HUDEP-2 (cell line): ENCODE results near the gene SEMA3C.

ENCODE experiments used
- DNase-seq, 76 experiments: peaks; one replicate each; lab custom pipeline; 2025; ENCODE audit not compliant: unreplicated experiment in 76 of 76; lab: John Stamatoyannopoulos, UW

SEMA3C gene

GRCh38 chr7:80918909-80919721 is at the start of gene SEMA3C:
Gene SEMA3C, minus strand, starts transcription at chr7:80919051. Its CDS starts 2,270 bp downstream, at chr7:80916781.
- DNase-seq, result peak in 70 of 76 experiments; percentile 6 to 81 (median 53)

- DNase-seq, result no peak
These were observed 49.8 kb upstream of the SEMA3C start for GRCh38 chr7:80968606-80969005.

DNA sequence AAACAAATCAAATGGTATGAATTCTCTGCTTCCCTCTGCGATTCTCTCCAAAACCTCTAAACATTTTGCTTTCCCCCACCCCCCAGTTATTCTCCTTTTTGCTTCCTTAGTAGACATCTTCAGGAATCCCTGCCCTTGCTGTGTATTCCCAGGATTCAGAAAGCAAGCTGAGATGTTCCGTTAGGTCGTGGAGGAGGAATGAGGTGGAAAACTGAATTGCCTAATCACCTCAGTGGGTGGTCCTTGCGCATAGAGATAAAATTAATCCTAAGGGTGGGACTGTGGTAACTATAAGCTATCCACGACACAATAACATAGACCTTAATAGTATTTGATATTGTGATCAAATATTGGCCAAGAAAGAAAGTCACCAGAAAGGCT is 49.1 kb upstream of the SEMA3C start:
- no peak for DNase-seq

DNA sequence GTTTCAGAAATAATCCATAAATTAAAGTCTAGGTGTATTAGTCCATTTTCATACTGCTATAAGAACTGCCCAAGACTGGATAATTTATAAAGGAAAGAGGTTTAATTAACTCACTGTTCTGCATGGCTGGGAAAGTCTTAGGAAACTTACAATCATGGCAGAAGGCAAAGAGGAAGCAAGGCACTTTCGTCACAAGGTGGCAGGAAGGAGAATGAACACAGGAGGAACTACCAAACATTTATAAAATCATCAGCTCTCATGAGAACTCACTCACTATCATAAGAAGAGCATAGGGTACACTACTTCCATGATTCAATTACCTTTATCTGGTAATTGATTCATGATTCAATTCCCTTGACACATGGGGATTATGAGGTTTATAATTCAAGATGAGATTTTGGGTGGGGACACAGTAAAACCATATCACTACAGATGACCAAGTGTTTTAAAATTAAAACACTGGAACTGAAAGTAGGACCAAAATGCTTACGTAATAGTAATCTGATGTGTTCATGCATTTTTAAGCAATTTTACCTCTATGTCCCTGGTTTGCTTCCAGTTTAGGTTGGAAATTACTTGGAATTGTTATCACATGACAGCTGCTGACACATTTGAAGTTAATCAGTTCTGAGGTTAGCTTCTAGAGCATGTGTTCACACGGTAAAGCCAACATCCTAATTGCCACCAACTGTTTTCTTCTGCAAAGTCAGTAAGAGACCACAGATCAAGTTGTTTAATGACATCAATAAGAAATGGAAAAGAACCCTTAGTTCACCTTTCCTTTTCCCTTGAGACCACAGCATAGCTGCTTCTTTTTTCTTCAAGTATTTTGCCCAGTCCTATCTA is 48.4 kb upstream of the SEMA3C start:
- DNase-seq, result no peak

DNA sequence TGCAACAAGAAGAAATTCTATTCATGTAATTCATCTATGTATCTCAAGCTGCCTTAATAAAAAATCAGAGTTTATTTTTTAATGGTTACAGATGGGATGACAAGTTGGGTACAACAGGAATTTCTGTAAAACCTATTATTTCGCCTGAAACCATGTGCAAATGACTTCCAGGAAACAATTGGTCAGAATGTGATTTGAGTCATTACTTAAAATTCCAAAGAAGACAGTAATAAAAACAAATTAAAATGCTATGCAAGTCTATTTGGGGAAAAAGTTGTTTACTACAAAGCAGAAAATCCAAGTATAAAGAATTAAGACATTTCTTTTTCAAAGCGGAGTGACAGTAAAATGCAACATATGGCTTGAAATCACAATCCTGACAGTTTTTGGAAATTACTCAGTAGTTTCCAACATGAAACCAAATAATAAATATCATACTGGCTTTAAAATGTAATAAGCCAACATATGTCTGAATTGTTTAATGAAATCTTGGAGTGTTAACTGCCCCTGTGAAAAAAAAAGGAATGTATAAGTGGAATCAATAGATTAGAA is 41.5 kb upstream of the SEMA3C start:
- DNase-seq, result no peak

GRCh38 chr7:80957226-80957777 is 38.5 kb upstream of the SEMA3C start:
- DNase-seq, result no peak

GRCh38 chr7:80954191-80954590 is 35.3 kb upstream of the SEMA3C start:
- no peak for DNase-seq

- no peak for DNase-seq
These were observed 31.7 kb upstream of the SEMA3C start for GRCh38 chr7:80950550-80950967.

DNA sequence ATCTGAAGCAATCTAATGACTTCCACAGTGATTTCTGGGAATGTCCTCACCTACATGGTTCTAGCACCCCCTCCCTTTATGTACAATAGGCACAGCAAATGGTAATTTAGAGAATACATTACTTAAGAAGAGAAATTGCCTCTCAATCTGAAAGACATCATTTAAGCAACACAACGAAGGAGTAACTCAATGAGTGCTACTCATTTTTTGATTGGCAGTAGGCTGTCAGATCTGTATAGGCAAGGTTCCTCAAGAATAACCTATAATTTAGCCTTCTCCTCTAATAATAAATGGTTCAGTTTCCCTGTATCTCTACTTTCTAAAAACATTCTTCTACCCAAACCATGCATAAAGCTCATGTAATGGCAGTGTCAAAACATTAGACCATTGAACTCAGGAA is 30.6 kb upstream of the SEMA3C start:
- DNase-seq, result no peak

DNA sequence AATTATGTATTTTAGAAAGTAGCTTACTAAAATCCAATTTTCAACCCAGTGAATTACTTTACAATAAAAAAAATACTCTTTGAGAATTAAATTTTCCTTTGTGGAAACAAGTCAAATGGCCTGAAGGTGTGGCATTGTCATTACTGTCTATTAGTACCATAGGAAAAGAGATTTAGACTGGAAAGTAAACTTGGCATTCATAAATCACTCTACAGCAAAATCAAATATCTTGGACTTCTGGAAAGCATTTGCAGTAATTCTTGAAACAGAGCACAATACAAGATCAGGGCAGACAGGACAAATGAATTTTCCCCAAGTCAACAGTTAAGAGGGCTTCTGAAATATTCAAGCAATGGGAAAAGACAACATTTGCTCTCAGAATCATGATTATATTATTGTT is 28.0 kb upstream of the SEMA3C start:
- DNase-seq, result no peak

GRCh38 chr7:80945976-80946375 is 27.1 kb upstream of the SEMA3C start:
- DNase-seq, result no peak

GRCh38 chr7:80943342-80943741 is 24.5 kb upstream of the SEMA3C start:
- no peak for DNase-seq

DNA sequence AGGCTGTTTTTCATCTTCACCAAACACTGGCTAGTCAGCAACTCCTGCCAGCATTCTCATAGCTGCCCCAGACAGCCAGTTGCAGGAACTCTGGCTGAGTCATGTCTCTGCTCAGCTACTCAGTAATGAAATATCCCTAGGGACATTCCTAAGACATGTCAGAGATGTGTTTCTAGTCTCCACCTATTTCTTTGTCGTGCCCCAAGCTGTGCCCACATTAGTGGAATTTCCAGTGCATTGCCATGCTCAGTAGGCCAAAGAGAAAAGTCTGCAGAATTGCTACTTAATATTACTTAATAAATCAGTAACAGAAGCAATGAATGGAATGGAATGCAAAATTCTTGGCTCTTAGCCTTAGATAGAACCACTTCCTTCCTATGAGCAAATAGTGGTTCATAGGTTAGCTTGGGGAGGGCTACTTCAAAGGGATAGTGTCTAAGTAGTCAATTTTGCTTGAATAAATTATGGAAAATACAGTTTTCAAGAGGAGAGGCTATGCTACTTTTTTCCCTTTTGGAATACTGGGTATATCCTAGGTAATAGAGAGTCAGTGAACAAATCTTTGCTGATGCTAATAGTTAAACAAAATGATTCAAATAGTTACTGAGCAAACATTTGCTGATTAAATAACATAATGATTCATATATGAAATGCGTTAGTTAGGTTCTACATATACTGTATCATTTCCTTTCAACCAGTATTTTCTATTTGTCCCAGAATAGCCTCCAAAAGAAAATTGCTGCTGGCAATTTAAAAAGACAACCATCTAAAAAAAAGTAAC is 23.6 kb upstream of the SEMA3C start:
- DNase-seq, result no peak

DNA sequence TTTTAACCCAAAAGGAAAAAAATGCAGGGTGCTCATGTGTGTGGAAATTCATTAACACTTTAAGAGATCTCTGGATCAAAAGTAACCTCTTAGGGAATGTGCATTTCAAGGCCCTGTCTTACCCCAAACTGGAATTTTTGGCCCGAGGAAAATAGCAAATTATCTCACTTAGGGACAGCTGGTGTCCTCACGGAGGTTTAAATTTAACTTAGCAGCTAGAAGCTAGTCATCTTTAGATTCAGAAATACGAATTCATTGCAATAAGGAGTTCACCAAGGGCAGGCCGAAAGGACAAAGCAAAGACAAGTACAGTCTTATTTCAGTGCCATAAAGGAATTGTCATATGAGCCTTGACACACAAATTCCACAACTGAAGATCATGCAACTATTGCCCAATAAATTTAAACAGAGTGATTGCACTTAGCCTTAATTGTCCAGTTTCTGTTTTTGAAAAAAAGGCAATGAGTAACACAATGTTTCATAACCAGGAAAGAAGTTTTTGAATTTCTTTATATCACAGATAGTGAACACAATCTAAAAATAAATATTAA is 22.4 kb upstream of the SEMA3C start:
- no peak for DNase-seq

DNA sequence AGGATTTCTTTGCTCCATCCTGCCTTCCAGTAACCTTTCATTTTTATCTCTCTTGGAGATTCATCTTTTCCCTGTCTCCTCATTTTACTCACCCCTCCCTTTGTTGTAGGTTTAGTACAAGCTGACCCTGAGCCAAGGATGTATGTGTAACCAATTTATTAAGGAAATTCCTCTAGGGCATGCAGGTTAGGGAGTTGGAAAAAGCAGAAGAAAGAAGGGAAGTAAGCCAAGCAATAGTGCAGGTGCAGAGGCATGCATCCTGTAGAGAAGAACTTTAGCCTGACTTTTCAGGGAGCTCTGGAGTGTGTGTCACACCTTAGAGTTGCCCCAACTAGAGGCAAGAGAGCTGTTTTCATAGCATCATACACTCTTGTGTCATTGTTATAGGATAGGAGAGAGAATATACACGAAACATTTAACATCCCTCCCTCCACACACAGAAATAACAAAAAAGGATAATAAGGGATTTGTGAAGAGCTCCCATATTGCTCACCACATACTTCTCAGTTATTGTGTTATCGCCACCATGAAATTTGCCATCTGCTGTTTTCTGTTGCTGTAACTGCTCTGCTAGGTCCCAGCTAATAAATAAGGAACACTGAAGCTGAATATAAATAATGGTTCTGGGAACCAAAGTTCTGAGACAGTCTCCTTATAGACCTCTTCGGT is 21.8 kb upstream of the SEMA3C start:
- no peak for DNase-seq

- DNase-seq, result no peak
These were observed 18.5 kb upstream of the SEMA3C start for GRCh38 chr7:80937336-80937735.

GRCh38 chr7:80935991-80936780 is 17.3 kb upstream of the SEMA3C start:
- DNase-seq, result no peak

GRCh38 chr7:80934321-80934720 is 15.5 kb upstream of the SEMA3C start:
- no peak for DNase-seq

- no peak for DNase-seq
These were observed 13.7 kb upstream of the SEMA3C start for GRCh38 chr7:80932536-80932935.
